Neutrophil (primary cell): ENCODE results near the gene LINGO3.

Source experiments
- H3K27ac ChIP-seq: fragments of 200-600 bp; sonication (generic); 2 replicates; pipeline ENCODE4 v1.5.1; 2016; ENCODE audit warnings: mild to moderate bottlenecking, moderate library complexity
- H3K27me3 ChIP-seq: fragments of 200-600 bp; sonication (generic); 2 replicates; pipeline ENCODE4 v1.6.0; 2016; ENCODE audit warnings: mild to moderate bottlenecking
- H3K36me3 ChIP-seq: fragments of 200-600 bp; sonication (generic); 2 replicates; pipeline ENCODE4 v1.5.1; 2017
- H3K4me1 ChIP-seq, 2 experiments: fragments of 200-600 bp in 1 of 2; sonication (generic) in 1 of 2; 1 replicate in 1 of 2; 2 replicates in 1 of 2; pipeline versions ENCODE4 v1.5.1 to v1.6.1; 2013 to 2016; ENCODE audit warnings: low read depth in 1 of 2, low read length in 1 of 2, mild to moderate bottlenecking in 1 of 2, moderate library complexity in 1 of 2; ENCODE audit not compliant: control insufficient read depth in 1 of 2, insufficient read depth in 1 of 2
- H3K4me3 ChIP-seq, 2 experiments: fragments of 200-600 bp in 1 of 2; sonication (generic) in 1 of 2; 1 replicate in 1 of 2; 2 replicates in 1 of 2; pipeline ENCODE4 v1.5.1; 2013 to 2016; ENCODE audit warnings: low read depth in 1 of 2, low read length in 1 of 2, mild to moderate bottlenecking in 1 of 2, moderate library complexity in 1 of 2
- H3K9me3 ChIP-seq: fragments of 200-600 bp; sonication (generic); 2 replicates; pipeline ENCODE4 v1.5.1; 2016
- TF ChIP-seq, protein P1 (sequence below): fragments of 200-600 bp; sonication (generic); IDR thresholded peaks from 2 replicates; pipeline ENCODE4 v1.5.1; 2016; ENCODE audit warnings: antibody characterized with exemption

Gene LINGO3

GRCh38 chr19:2273356-2274184 lies 34.4 kb downstream of the LINGO3 start:
- peak overlapping the region; percentile 94 to 99 for H3K4me3 ChIP-seq
- H3K4me1 ChIP-seq: peaks cover 64 to 71% of the 10 kb centered on the region in 2 experiments
- peak overlapping the region; percentile 99 for H3K27ac ChIP-seq

DNA sequence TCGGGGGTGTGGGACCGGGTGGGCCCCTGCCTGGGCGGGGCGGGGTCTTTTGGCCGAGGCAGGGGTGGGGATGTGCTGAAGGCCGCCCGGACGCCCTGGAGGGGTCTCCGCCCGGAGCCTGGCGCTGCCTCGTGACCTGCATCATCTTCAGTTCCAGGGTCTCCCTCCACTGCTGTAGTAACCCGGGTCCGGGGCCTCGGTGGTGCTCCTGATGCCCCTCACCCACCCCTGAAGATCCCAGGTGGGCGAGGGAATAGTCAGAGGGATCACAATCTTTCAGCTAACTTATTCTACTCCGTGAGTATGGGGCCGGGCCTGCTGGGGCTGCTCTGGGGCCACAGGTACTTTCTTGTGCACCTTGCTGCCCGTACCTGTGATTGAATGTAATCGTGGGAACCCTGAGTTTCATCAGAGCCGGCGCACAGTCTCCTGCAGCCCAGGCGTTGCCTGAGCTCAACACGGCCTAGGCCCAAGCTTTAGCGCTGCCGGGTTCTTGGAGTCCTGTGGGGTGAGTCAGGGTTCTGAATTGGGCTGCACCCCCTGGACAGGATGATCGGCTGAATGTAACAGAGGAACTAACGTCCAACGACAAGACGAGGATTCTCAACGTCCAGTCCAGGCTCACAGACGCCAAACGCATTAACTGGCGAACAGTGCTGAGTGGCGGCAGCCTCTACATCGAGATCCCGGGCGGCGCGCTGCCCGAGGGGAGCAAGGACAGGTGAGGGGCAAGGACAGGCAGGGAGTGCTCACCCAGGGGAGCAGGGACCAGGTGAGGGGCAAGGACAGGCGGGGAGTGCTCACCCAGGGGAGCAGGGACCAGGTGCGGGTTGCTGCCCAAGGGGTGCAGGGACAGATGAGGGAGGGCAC lies 36.5 kb downstream of the LINGO3 start:
- no peaks in the 10 kb centered on the region for H3K27me3 ChIP-seq
- peak overlapping the region; percentile 99 for H3K27ac ChIP-seq
- no peaks in the 10 kb centered on the region for H3K9me3 ChIP-seq
- peaks cover 74 to 76% of the 10 kb centered on the region in 2 experiments for H3K4me1 ChIP-seq
- H3K4me3 ChIP-seq: peak overlapping the region; percentile 94 to 99
- peaks cover 53% of the 10 kb centered on the region for H3K36me3 ChIP-seq
- TF ChIP-seq, protein P1, sequence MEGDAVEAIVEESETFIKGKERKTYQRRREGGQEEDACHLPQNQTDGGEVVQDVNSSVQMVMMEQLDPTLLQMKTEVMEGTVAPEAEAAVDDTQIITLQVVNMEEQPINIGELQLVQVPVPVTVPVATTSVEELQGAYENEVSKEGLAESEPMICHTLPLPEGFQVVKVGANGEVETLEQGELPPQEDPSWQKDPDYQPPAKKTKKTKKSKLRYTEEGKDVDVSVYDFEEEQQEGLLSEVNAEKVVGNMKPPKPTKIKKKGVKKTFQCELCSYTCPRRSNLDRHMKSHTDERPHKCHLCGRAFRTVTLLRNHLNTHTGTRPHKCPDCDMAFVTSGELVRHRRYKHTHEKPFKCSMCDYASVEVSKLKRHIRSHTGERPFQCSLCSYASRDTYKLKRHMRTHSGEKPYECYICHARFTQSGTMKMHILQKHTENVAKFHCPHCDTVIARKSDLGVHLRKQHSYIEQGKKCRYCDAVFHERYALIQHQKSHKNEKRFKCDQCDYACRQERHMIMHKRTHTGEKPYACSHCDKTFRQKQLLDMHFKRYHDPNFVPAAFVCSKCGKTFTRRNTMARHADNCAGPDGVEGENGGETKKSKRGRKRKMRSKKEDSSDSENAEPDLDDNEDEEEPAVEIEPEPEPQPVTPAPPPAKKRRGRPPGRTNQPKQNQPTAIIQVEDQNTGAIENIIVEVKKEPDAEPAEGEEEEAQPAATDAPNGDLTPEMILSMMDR: no peak

More at GRCh38 chr19:2273356-2274184, 34.4 kb downstream of the LINGO3 start:
- TF ChIP-seq, protein P1: peak; percentile 98
- Histone ChIP-seq H3K27me3 (no peaks in the 10 kb centered on the region), H3K9me3 (no peaks in the 10 kb centered on the region), H3K36me3 (peaks cover 74% of the 10 kb centered on the region)

DNA sequence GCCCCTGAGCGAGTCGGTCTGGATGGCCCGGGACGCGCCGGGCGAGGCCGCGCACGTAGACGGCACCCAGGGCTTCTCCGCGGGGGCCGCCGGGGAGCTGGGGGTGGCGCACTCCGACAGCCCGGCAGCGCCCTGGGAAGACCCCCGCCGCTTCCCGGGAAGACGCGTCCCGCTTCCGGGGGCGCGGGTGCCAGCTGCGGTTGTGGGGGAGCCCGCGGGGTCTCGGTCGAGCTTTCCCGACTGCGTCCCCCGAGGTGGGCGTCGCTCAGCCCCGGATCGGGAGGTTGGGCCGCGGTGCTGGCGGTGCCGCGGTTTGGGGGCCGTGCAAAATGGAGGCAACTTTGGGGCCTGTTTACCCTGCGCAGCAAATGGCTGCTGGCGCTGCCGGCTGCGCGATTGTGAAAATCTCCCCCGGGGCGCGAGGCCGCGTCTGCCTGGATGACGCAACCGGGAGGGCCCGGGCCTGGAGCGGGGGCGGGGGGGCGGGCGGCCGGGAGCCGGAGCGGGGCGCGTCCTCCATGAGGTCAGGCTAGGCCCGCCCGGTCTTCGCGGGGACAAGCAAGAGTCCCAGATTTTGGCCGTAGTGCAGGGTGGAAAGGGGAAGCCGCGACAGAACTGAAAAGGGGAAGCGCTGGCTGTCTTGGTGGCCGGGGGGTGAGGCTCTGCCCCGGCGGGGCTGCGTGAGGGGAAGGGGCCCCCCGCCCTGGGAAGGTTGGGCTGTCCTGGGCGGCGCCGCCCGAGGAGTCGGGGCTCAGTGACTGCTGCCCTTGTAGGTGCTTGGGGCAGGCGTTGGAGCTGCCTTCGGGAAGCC lies 37.3 kb downstream of the LINGO3 start:
- peaks cover 78% of the 10 kb centered on the region in 2 experiments for H3K4me1 ChIP-seq
- H3K36me3 ChIP-seq: peaks cover 45% of the 10 kb centered on the region
- TF ChIP-seq, protein P1: peak; percentile 24
- H3K4me3 ChIP-seq: peak overlapping the region; percentile 94 to 99
- H3K27me3 ChIP-seq: no peaks in the 10 kb centered on the region
- H3K9me3 ChIP-seq: no peaks in the 10 kb centered on the region
- peak overlapping the region; percentile 99 for H3K27ac ChIP-seq

- Histone ChIP-seq H3K4me3 (peak overlapping the region; percentile 94 to 99), H3K27me3 (no peaks in the 10 kb centered on the region), H3K36me3 (peaks cover 40% of the 10 kb centered on the region), H3K27ac (peak overlapping the region; percentile 99), H3K4me1 (peaks cover 78 to 79% of the 10 kb centered on the region in 2 experiments), H3K9me3 (no peaks in the 10 kb centered on the region)
- TF ChIP-seq, protein P1: no peak
These were observed 37.9 kb downstream of the LINGO3 start for GRCh38 chr19:2270157-2270422.
